Measurements from ENCODE around the gene DNAH11.
"Not testable (repeated sequence)": the region's sequence is repeated elsewhere in the genome, so short reads cannot be mapped to it uniquely, and the experiment has no call there.

The DNAH11 gene

DNA sequence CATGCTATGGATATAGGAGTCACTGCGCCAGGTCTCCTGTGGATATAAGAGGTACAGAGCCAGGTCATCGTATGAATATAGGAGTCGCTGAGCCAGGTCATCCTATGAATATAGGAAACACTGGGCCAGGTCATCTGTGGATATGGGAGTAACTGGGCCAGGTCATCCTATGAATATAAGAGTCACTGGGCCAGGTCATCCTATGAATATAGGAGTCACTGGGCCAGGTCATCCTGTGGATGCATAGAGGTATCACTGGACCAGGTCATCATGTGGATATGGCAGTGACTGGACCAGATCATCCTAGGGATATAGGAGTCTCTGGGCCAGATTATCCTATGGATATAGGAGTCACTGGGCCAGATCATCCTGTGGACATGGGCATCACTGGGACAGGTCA lies 181.7 kb downstream of the DNAH11 start:
- no peak for DNase-seq

DNA sequence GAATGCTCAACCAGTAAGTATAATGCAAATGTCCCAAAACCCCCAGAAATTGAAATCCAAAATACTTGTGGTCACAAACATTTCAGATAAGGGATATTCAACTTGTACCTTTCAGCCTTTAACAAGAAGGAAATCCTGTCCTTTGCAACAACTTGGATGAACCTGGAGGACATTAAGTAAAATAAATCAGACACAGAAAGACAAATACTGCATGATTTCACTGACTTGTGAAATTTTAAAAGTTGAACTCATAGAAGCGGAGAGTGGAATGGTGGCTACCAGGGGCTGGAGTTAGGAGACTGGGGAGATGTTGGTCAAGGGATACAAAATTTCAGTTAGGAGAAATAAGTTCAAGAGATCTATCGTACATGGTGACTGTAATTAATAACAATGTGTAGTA lies 187.6 kb downstream of the DNAH11 start:
- no peak for DNase-seq

DNA sequence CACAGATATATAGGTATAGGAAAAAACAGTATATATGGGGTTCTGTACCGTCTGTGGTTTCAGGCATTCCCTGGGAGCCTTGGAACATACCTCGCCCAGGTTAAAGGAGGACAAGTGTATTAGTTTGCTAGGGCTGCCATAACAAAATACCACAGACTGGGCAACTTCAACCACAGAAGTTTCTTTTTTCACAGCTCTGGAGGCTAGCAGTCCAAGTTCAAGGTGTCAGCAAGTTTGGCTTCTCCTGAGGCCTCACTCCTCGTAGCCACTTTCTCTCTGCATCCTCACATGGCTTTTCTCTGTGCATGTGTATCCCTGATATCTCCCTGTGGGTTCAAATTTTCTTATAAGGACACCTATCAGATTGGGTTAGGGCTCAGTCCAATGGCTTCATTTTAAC lies 189.1 kb downstream of the DNAH11 start:
- no peak for DNase-seq

DNA sequence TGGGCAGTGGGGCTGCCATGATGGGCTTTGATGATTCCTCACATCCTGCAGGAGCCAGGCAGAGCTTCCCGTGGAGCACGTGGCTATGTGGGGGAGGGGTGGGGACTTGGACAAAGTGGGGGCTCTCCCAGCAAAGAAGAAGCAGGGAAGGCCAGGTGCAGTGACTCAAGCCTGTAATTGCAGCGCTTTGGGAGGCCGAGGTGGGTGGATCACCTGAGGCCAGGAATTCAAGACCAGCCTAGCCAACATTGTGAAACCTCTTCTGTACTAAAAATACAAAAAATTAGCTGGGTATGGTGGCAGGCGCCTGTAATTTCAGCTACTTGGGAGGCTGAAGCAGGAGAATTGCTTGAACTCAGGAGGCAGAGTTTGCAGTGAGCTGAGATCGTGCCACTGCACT lies 190.1 kb downstream of the DNAH11 start:
- DNase-seq, result not testable (repeated sequence)

DNA sequence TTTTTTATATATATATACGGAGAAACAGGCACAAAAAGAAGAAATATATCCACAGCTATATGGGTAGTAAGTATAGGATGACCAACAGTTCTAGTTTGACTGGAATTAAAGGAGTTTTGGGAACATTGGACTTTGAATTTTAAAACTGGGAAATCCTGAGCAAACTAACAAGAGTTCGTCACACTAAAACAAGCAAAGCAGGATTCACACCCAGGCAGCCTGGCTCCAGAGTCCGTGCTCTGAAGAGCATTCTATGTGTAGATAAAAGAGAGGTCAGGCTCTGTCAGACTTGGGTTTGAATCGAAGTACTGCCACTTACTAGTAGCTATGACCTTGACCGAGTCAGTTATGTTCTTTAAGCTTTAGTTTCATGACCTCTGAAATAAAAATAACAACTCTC lies 191.0 kb downstream of the DNAH11 start:
- DNase-seq, result no peak

DNA sequence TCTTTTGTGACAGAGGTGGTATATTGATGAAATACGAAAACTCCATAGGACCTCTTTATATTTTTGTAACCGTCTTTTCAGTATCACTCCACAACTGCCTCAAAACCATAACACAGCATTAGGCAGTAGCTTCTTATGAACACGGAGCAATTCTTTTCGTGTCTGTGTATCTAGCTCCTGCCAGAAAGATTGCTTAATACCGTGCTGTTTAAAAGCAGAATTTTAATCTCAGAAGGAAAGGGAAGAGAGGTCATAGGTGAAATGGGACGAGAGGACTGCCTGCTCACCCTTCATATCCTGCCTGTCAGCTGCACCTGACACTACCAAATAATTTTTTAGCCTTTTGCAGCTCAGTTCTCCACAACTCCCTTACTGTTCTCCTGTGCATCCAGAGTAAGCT lies 200.7 kb downstream of the DNAH11 start:
- no peak for DNase-seq

DNA sequence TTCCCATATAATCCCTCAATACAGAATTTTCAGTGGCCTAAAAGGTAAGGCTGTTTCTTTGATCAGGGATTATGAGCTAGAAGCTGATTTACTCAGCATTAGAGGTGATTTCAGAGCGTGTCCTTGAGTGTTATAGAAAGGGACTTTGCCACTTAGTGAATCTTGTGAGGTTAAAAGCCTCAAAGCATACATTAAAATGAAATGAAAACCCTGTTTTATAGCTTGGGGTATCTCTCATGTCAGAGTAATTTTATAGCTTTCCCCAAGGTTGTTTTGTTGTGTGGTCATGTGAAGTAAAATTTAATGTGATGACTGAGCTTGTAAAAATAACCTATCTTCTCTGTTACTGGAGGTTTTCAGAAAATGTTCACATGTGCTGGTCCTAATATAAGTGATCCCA lies 204.1 kb downstream of the DNAH11 start:
- DNase-seq, result no peak

DNA sequence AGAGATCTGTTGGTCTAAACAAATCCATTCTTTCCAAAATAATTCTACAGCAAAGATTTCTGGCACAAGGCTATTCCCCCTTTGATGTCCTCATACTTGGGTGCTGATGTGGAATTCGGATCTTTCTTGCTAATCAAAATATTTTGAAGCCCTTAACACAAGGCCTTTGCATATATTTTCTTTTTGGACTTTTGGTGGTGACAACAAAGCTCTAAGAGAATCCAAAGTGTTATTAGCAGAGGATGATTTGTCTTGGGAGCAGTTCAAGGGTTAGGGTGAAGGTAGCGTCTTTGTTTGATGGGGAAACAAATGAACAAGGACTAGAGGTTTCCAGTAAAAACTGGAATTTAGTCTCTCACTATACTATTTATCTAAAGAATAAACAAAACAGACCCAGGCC lies 205.0 kb downstream of the DNAH11 start:
- DNase-seq, result no peak

DNA sequence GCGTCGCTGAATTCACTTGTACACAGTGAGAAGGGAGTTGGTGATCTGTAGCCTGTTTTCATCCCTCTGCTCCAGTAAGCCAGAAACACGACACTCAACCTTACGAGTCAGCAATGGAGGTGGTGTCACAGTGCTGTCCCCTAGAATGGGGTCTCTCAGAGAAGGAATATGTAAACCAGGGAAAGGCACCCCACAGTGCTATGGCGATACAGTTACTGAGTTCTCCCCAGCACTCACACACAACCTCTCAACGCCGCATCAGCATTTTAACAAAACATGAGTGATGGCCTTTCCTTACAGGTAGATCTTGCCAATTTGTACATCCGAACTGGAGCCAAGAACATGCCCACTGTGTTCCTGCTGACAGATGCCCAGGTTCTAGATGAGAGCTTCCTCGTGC lies 206.5 kb downstream of the DNAH11 start:
- no peak for DNase-seq

DNA sequence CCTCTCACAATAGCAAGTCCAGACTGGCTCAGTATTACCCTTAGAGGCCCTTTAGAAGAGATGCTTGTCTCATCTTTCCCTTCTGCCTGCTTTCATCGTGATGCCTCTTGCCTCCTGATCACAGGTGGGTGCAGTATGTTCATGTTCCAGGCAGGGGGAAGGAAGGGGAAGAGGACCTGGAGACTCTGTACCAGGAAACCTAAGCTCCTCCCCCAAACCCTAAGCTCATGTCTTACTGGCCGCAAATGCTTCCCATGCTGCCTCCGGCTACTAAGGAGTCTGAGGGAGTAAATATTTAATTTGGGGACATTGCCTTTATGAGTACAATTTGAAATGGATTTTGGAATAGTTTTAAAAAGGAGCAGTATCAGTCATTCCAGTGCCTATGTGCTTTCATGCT lies 210.2 kb downstream of the DNAH11 start:
- no peak for DNase-seq

DNA sequence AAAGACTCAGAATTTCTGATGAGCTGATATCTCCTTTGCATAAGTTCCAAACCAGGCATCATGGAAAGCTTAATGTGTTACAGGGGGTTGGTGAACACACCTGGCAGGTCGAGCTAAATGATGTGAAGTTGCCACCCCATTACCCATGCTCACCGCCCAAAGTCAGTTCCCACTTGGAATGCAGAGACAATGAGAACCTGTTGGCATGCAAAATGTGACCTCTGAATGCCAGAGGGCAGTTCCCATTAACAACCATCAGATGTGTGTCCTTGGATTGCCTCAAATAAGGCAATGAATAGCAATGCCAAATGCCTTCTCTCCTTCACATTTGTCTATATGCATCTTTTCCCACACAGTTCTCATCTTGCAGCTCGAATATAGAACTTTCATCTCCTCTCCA lies 212.1 kb downstream of the DNAH11 start:
- DNase-seq, result no peak

DNA sequence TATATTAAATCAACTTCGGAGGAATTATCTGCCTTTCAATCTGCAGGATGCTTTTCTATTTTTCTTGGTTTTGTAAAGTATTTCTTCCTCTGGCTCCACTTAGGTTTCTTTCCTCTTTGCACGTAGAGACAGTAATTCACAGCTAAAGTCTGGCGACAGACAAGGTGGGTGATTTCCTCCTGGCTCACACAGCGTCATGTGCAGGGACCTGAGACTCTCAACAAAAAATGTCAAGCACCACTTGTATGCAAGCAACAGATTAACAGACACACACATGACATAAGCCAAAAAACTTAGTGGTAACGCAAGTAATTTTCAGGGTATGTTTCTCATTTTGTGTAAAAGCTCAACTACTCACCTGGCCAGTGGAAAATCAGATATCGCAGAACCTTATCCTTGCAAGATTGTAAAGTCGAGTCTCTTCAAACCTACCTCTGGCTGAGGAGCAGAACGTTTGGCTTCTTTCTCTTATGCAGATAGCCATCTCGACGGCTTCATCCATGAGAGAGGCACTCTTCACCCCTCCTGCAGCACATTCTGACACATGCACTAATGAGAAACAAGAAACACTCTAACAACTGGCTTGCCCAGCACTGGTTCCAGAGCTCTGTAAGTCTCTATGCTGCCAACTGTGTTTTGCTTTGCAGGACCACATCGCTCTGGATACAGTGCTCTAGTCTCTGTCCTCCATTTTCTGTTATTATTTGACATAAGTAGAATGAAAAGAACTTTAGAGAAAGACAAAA lies 214.9 kb downstream of the DNAH11 start:
- DNase-seq, result no peak

DNA sequence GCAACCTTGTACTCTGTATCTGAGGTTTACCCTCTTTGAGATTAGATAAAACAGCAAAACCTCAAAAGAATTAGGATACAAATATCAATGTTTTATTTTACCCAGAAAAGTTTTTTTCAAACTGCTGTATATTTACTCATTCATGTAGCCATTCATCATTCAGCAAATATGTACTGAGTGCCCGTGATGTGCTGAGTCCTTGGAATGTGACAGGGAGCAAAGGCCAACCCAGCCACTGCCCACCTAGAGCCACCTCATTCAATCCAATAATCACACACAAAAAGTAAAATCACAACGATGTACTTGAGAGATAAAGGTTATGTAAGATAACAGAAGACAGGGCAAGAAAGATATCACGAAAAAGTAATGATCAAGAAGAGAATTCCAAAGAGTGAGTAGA lies 215.4 kb downstream of the DNAH11 start:
- no peak for DNase-seq

DNA sequence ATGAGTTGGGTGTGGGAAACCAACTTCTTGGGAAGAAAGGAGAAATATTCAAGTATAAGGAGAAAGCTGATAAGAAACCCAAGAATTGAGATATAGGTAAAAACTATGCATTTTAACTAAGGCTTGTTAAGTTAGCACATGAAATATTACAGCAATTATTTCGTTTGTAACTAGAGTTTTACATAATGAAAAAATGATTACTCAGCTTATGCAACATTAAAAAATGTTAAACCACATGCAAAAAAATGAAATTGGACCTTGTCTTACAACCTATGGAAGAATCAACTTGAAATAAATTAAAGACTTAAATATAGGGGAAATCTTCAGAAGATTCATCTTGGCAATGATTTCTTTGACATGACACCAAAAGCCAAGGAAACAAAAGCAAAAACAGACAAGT lies 219.6 kb downstream of the DNAH11 start:
- no peak for DNase-seq

DNA sequence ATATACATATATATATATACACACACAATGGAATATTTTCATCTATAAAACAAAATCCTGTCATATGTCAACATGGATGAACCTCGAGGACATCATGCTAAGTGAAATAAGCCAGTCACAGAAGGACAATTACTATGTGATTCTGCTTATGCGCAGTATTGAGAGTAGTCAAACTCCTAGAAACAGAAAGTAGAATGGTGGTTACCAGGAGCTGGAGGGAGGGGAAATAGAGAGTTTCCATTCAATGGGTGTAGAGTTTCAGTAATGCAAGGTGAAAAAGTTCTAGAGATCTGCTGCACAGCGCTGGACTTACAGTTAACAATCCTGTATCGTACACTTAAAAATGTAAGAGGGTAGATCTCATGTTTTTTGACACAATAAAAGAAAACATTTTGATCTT lies 221.0 kb downstream of the DNAH11 start:
- DNase-seq, result no peak

DNA sequence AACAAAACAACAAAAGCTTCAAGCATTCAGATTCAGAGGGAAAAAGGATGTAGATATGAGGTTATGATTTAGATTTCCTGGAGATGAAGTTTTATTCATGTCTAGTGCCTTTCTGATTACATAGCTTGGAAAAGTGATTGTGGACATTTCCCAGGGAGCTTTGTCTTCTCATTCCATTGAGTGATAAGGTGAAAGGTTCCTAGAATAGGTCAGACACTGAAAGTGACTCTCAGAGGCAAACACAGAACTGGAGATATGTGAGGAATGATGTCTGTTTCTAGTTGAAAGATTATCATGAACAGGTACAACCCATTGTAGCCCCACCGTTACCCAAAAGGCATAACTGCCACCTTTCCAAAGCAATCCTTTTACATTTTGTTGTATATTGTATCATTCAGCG lies 223.4 kb downstream of the DNAH11 start:
- DNase-seq, result no peak

DNA sequence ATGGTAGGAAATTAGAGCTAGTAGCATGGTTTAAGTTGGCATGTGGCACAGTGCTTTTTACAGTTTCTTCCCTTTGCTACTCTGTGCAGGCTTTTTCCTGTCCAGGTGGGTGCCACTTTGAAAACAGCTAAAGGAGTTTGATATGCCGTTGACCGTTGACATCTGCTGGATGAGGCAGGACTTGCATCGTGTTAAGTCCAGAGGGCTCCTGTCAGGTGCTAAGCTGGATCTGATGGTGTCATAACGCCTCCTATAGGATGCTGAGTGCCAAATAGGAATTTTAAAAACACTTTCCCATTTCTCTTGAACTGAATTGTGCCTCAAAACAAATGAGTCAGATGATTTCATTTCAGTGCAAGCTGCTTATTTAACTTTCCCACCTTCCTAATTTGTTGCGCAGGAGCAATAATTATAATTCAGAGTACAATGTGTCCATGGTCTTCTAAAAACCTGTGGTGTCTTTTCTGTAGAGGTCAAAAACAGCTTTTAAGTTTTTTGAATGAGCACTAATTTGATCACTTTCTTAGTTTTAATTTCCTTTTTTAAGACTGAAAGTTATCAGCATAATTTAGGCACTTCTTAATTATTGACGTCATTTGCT lies 224.6 kb downstream of the DNAH11 start:
- DNase-seq, result peak; percentile 88

DNA sequence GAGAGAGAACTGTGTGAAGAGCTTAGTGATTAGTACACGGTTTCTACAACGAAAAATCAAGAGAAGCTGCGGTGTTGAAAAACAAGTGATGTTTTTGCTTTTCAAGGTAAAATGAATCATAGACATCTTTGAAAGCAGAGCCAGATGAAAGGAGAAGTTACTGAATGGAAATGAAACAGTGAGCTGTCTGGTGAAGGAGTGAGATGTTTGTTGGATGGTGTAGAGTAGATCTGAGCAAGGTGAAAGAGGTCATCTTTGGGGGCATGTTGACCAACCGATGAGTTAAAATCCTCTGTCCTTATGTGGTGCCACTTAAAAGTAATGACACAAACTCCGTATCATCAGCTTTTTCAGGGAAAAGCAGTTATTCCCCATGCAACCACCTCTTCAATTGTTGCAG lies 225.4 kb downstream of the DNAH11 start:
- no peak for DNase-seq

DNA sequence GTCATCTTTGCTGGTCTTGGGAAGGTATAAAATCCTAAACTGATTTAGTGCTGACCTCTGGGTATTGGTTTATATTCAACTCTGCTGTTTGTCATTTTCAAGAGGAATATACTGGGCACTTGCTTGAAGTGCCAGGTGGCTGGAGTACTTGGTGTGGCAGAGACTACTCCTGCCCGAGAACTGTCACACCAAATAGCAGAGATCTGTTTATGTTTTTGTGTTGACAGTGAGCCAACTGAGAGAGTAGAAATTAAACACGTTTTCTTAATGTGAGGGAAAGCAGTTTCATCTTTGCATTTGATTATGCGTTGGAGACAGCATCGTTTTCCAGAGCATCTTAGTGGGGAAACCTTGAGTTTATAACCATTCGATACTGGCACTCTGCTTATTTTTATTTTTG lies 228.4 kb downstream of the DNAH11 start:
- DNase-seq, result no peak

DNA sequence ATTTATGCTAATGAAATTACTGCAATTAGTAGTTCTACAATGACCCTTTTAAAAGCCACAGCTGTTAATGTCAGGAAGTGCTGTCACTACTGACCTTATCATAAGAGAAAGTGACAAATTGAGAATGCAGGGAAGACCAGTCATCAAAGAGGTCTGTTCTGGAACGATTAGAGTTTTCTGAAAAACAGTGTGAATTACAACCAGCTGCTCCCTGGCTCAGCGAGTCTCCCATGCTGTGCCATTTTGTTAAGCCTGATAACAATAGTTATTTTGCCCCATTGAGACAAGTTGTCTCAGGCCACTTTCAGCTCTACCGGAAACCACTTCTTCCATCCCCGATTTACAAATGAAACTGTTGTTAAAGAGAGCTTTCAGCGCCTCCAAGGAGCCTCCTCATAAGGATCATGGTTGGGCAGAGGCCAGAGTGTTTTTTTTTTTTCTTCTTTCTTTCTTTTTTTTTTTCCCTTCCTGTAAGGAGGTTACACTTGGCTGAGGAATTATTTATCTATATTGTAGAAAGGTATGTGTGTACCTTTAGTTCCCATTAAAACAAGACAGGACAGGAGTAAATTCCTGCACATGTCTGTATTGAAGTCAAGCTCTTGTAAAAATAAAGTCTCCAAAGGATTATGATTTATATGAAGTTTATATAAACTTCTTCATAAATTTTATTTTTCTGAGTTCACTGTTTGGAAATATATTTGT lies 229.2 kb downstream of the DNAH11 start:
- DNase-seq, result peak; percentile 39

DNA sequence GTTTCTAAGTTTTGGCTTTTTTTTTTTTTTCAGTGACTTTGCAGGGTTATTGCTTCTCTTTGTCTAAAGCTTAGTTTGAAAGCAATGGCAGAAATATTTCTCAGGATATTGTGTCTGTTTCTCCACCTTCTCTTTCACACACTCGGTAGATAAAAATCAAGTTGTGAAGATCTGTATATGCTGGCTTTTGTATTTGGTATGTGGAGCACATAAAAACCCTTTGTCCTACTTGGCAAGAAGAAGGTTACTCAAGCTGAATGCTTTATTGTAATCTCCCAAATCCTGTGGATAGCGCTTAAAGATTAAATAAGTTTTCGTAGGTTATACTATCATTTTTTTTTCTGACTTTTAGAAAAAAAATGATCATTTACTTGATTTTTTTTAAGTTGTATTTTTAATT lies 230.5 kb downstream of the DNAH11 start:
- no peak for DNase-seq

DNA sequence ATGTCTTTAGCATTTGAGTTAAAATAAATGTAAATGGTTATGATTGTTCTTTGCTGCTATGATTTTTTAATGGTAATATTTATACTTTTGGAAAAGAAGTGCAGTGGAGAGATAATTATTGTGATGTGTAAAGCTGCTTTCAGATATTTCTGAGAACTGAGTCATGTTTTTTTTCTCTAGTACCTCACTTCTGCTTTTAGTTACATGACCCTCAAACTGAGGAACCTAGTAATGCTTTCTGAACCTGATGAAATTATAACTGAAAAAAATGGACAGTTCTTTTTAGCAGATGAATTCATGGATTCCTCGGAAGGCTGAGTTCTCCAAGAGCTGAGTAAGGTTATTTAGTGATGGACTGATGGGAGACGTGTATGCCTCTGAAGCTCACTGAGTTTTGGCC lies 235.1 kb downstream of the DNAH11 start:
- DNase-seq, result no peak

DNA sequence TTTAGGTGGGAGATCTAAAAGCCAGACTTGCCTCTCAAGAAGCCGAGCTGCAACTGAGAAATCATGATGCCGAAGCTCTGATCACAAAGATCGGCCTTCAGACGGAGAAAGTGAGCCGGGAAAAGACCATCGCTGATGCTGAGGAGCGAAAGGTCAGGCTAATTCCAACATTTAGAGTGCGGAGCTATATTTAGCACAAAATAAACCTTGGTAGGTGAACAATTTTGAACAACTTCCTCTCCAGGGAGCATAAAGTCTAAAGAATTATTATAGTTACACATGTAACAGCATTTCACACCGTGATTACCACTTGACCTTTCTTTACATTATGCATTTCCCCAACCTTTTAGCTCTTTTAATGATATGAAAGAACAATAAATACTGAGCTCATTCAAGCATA lies 236.1 kb downstream of the DNAH11 start:
- DNase-seq, result no peak

DNA sequence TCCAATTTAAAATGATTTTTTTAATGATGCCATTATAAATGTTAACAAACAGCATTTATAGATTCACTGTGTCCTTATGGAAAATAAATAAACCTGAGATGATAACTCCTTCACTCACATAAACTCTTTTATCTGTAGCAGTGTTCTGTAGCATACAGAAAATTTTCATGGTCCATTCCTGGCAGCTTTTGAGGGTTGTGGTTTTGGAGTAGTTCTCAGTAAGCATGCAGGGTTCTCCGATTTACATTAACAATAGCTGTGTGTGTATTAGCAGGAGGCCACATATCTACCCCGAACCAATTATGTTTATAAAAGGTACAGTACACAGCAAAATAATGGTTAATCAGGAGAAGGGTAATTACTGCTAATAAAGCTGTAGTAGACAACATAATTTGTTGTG lies 240.2 kb downstream of the DNAH11 start:
- no peak for DNase-seq

DNA sequence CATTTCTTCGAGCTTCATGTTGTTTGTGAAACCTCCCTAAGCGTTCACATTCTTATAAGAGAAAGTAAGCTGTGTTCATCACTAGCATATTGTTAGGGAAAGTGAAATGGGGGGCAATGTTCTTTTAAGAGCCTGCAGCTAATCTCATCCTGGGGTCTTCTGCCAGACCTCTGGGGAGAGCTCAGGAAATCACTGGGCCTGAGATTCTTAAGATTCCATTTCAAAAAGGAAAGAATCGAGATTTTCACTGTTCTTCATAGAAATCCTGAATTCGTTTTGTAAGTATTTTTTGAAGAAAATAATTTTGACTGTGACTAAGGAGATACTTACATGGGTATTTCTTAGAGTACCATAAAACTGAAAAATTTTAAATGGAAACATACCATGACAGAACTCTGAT lies 242.2 kb downstream of the DNAH11 start:
- no peak for DNase-seq

Measured in COR-L47 (cell line).